Activated CD4-positive, alpha-beta memory T cell treated with anti-CD3 and anti-CD28 coated beads for 36 hours (primary cell): ENCODE measurements around the gene ADGRG7. TPM values are rescaled to one million over a fixed set of nuclear protein-coding genes. Genes with fewer than 3 reads are reported as not detected.
A peak's percentile ranks its signal among the peaks of the same experiment; 100 is the strongest.
"Not testable (repeated sequence)": the region's sequence is repeated elsewhere in the genome, so short reads cannot be mapped to it uniquely, and the experiment has no call there.

Experiments
- CTCF ChIA-PET: fragments of 350-600 bp; sonication (Branson Sonifier 250); formaldehyde crosslinking; loops from one replicate; lab custom pipeline; 2021; ENCODE audit warnings: antibody characterized with exemption, inconsistent platforms; lab: Charles Lee
- POLR2A ChIA-PET: fragments of 350-600 bp; sonication (Branson Sonifier 250); formaldehyde crosslinking; loops from one replicate; lab custom pipeline; 2021; ENCODE audit warnings: antibody characterized with exemption; lab: Charles Lee
- DNase-seq: peaks from one replicate; pipeline ENCODE4 v3.0.0-alpha.2; 2020
- H3K27ac Mint-ChIP-seq: one replicate; pipeline ENCODE4 v1.8.0; 2021; ENCODE audit warnings: mixed read lengths
- H3K27me3 Mint-ChIP-seq: one replicate; pipeline ENCODE4 v1.8.0; 2021; ENCODE audit warnings: mixed read lengths
- H3K36me3 Mint-ChIP-seq: one replicate; pipeline ENCODE4 v1.8.0; 2021; ENCODE audit warnings: mixed read lengths
- H3K4me1 Mint-ChIP-seq: one replicate; pipeline ENCODE4 v1.8.0; 2021; ENCODE audit warnings: low read depth, mixed read lengths
- H3K4me3 Mint-ChIP-seq: one replicate; pipeline ENCODE4 v1.8.0; 2021; ENCODE audit warnings: mild to moderate bottlenecking, mixed read lengths
- H3K9me3 Mint-ChIP-seq: one replicate; pipeline ENCODE4 v1.8.0; 2021; ENCODE audit warnings: mixed read lengths
- intact Hi-C: fragments of 100-400 bp; cut with micrococcal nuclease; formaldehyde crosslinking; loops from one replicate; pipeline ENCODE4 v1.15.1; 2023
- total RNA-seq, 2 experiments: library from RNA; stranded (reverse); gene quantifications; one replicate each; pipeline ENCODE4 v1.2.3, GENCODE V29; 2021

ADGRG7 gene
- total RNA-seq, 2 experiments from 2014 or later, result not detected

- H3K4me1 Mint-ChIP-seq, result no peaks in the 10 kb centered on the region
- CTCF ChIA-PET, result no interaction called here
- H3K9me3 Mint-ChIP-seq, result no peaks in the 10 kb centered on the region
- no peak for DNase-seq
- H3K27ac Mint-ChIP-seq, result no peak overlapping the region
- H3K36me3 Mint-ChIP-seq, result no peaks in the 10 kb centered on the region
- H3K27me3 Mint-ChIP-seq, result peaks cover 8% of the 10 kb centered on the region
- POLR2A ChIA-PET, result no interaction called here
- intact Hi-C loops, result no loop called here
- H3K4me3 Mint-ChIP-seq, result no peak overlapping the region
Observed at GRCh38 chr3:100581650-100582049, 27.8 kb upstream of the ADGRG7 start.

- intact Hi-C loops, H3K4me1 Mint-ChIP-seq, H3K27me3 Mint-ChIP-seq, H3K36me3 Mint-ChIP-seq, DNase-seq, H3K4me3 Mint-ChIP-seq, H3K27ac Mint-ChIP-seq, POLR2A ChIA-PET, H3K9me3 Mint-ChIP-seq: not testable (repeated sequence)
- CTCF ChIA-PET, result interaction anchor here (1.2 kb wide), 1 partner anchor 9 kb away, joined by 3 read pairs; no protein-coding TSS in a partner anchor
Observed at GRCh38 chr3:100582157-100582556, 27.2 kb upstream of the ADGRG7 start.

- no peak overlapping the region for H3K4me3 Mint-ChIP-seq
- no peak for DNase-seq
- CTCF ChIA-PET, result interaction anchor here (1.0 kb wide), 1 partner anchor 218 kb away, joined by 3 read pairs; no protein-coding TSS in a partner anchor
- intact Hi-C loops, result no loop called here
- no peaks in the 10 kb centered on the region for H3K9me3 Mint-ChIP-seq
- H3K36me3 Mint-ChIP-seq, result no peaks in the 10 kb centered on the region
- no peaks in the 10 kb centered on the region for H3K4me1 Mint-ChIP-seq
- H3K27me3 Mint-ChIP-seq, result peaks cover 8% of the 10 kb centered on the region
- POLR2A ChIA-PET, result no interaction called here
- H3K27ac Mint-ChIP-seq, result no peak overlapping the region
Observed at GRCh38 chr3:100584101-100584660, 25.2 kb upstream of the ADGRG7 start.

- Mint-ChIP-seq H3K27me3 (peaks cover 4% of the 10 kb centered on the region), H3K4me1 (peaks cover 6% of the 10 kb centered on the region), H3K9me3 (no peaks in the 10 kb centered on the region), H3K27ac (no peak overlapping the region), H3K36me3 (no peaks in the 10 kb centered on the region), H3K4me3 (no peak overlapping the region)
- ChIA-PET CTCF (no interaction called here), POLR2A (interaction anchor here (0.7 kb wide), 1 partner anchor 175 kb away, joined by 3 read pairs; no protein-coding TSS in a partner anchor)
- intact Hi-C loops, result no loop called here
- no peak for DNase-seq
Observed at GRCh38 chr3:100586832-100587231, 22.6 kb upstream of the ADGRG7 start.

GRCh38 chr3:100588251-100588650 lies 21.1 kb upstream of the ADGRG7 start:
- intact Hi-C loops, result no loop called here
- H3K9me3 Mint-ChIP-seq, result no peaks in the 10 kb centered on the region
- H3K36me3 Mint-ChIP-seq, result no peaks in the 10 kb centered on the region
- no peak overlapping the region for H3K27ac Mint-ChIP-seq
- no peak overlapping the region for H3K4me3 Mint-ChIP-seq
- POLR2A ChIA-PET, result no interaction called here
- DNase-seq, result no peak
- CTCF ChIA-PET, result interaction anchor here (6.7 kb wide), 1 partner anchor 123 kb away, joined by 113 read pairs; no protein-coding TSS in a partner anchor
- H3K4me1 Mint-ChIP-seq, result peaks cover 6% of the 10 kb centered on the region
- H3K27me3 Mint-ChIP-seq, result peaks cover 4% of the 10 kb centered on the region

GRCh38 chr3:100590114-100590839 lies 19.1 kb upstream of the ADGRG7 start:
- no peak overlapping the region for H3K27ac Mint-ChIP-seq
- ChIA-PET CTCF (interaction anchor here (0.6 to 6.7 kb wide), 23 partner anchors 10 to 758 kb away, joined by 3 to 113 read pairs (median 4); partner anchors contain the start of genes LNP1, TMEM45A and TOMM70), POLR2A (no interaction called here)
- H3K4me3 Mint-ChIP-seq, result no peak overlapping the region
- no peaks in the 10 kb centered on the region for H3K9me3 Mint-ChIP-seq
- peaks cover 6% of the 10 kb centered on the region for H3K4me1 Mint-ChIP-seq
- H3K36me3 Mint-ChIP-seq, result no peaks in the 10 kb centered on the region
- DNase-seq, result peak; percentile 66
- H3K27me3 Mint-ChIP-seq, result peaks cover 4% of the 10 kb centered on the region
- intact Hi-C loops, result loop anchor here (1.0 to 10.0 kb wide), 7 partner anchors 95 to 757 kb away; partner anchors contain the start of genes LNP1, TMEM45A and TOMM70

GRCh38 chr3:100590840-100591147 lies 18.6 kb upstream of the ADGRG7 start:
- ChIA-PET POLR2A (no interaction called here), CTCF (interaction anchor here (0.8 to 6.7 kb wide), 14 partner anchors 8 to 274 kb away, joined by 3 to 113 read pairs (median 4); partner anchors contain the start of genes LNP1 and TOMM70)
- Mint-ChIP-seq H3K27me3 (peaks cover 4% of the 10 kb centered on the region), H3K4me3 (no peak overlapping the region), H3K9me3 (no peaks in the 10 kb centered on the region), H3K27ac (no peak overlapping the region), H3K4me1 (peaks cover 6% of the 10 kb centered on the region), H3K36me3 (no peaks in the 10 kb centered on the region)
- DNase-seq, result no peak
- intact Hi-C loops, result loop anchor here (1.0 to 10.0 kb wide), 7 partner anchors 96 to 758 kb away; partner anchors contain the start of genes LNP1, TMEM45A and TOMM70

- intact Hi-C loops, result loop anchor here (2.0 to 10.0 kb wide), 5 partner anchors 97 to 759 kb away; partner anchors contain the start of genes LNP1, TMEM45A and TOMM70
- no peaks in the 10 kb centered on the region for H3K36me3 Mint-ChIP-seq
- POLR2A ChIA-PET, result no interaction called here
- peaks cover 2% of the 10 kb centered on the region for H3K27me3 Mint-ChIP-seq
- CTCF ChIA-PET, result interaction anchor here (0.8 to 6.7 kb wide), 11 partner anchors 9 to 791 kb away, joined by 3 to 113 read pairs (median 4); partner anchors contain the start of genes LNP1 and TOMM70
- H3K4me1 Mint-ChIP-seq, result peaks cover 6% of the 10 kb centered on the region
- DNase-seq, result no peak
- H3K4me3 Mint-ChIP-seq, result no peak overlapping the region
- no peak overlapping the region for H3K27ac Mint-ChIP-seq
- no peaks in the 10 kb centered on the region for H3K9me3 Mint-ChIP-seq
Observed at GRCh38 chr3:100591411-100591810, 18.0 kb upstream of the ADGRG7 start.

- peaks cover 11% of the 10 kb centered on the region for H3K9me3 Mint-ChIP-seq
- H3K36me3 Mint-ChIP-seq, result peaks cover 3% of the 10 kb centered on the region
- peaks cover 17% of the 10 kb centered on the region for H3K4me1 Mint-ChIP-seq
- no peak overlapping the region for H3K27ac Mint-ChIP-seq
- intact Hi-C loops, result no loop called here
- ChIA-PET CTCF (interaction anchor here (1.3 to 1.4 kb wide), 2 partner anchors 9 to 11 kb away, joined by 4 to 6 read pairs; no protein-coding TSS in a partner anchor), POLR2A (no interaction called here)
- H3K27me3 Mint-ChIP-seq, result peaks cover 4% of the 10 kb centered on the region
- DNase-seq, result peak; percentile 11
- no peak overlapping the region for H3K4me3 Mint-ChIP-seq
Observed at GRCh38 chr3:100600181-100601042, 9.0 kb upstream of the ADGRG7 start.

- CTCF ChIA-PET, result interaction anchor here (0.6 to 1.6 kb wide), 5 partner anchors 12 to 529 kb away, joined by 3 to 4 read pairs (median 4); no protein-coding TSS in a partner anchor
- H3K27ac Mint-ChIP-seq, result peak overlapping the region; percentile 4
- H3K9me3 Mint-ChIP-seq, result peaks cover 11% of the 10 kb centered on the region
- POLR2A ChIA-PET, result interaction anchor here (1.1 kb wide), 1 partner anchor 17 kb away, joined by 3 read pairs; no protein-coding TSS in a partner anchor
- intact Hi-C loops, result loop anchor here (1.0 kb wide), 1 partner anchor 108 kb away; no protein-coding TSS in a partner anchor
- DNase-seq, result no peak
- H3K4me3 Mint-ChIP-seq, result peak overlapping the region; percentile 21
- peaks cover 4% of the 10 kb centered on the region for H3K27me3 Mint-ChIP-seq
- peaks cover 3% of the 10 kb centered on the region for H3K36me3 Mint-ChIP-seq
- peaks cover 17% of the 10 kb centered on the region for H3K4me1 Mint-ChIP-seq
Observed at GRCh38 chr3:100602506-100603444, 6.6 kb upstream of the ADGRG7 start.
